Gastrocnemius medialis (tissue), 4 donors: ENCODE measurements around the gene CPA3.

Source experiments
- POLR2A ChIP-seq, 2 donors: fragments of 450-650 bp; IDR thresholded peaks; one replicate each; pipeline ENCODE4 v1.6.1; 2017; ENCODE audit warnings: antibody characterized with exemption in 2 of 2, mild to moderate bottlenecking in 2 of 2, moderate library complexity in 2 of 2
- TF ChIP-seq, protein P1 (sequence below), 5 experiments: fragments of 450-650 bp in 3 of 5; fragments of 200-600 bp in 2 of 5; sonication (generic) in 2 of 5; IDR thresholded peaks in 4 of 5; conservative IDR thresholded peaks in 1 of 5; 1 replicate in 4 of 5; 2 replicates in 1 of 5; pipeline ENCODE4 v1.5.1; 2016 to 2019; ENCODE audit warnings: antibody characterized with exemption in 5 of 5, mild to moderate bottlenecking in 3 of 5, moderate library complexity in 3 of 5

- TF ChIP-seq, protein P1, sequence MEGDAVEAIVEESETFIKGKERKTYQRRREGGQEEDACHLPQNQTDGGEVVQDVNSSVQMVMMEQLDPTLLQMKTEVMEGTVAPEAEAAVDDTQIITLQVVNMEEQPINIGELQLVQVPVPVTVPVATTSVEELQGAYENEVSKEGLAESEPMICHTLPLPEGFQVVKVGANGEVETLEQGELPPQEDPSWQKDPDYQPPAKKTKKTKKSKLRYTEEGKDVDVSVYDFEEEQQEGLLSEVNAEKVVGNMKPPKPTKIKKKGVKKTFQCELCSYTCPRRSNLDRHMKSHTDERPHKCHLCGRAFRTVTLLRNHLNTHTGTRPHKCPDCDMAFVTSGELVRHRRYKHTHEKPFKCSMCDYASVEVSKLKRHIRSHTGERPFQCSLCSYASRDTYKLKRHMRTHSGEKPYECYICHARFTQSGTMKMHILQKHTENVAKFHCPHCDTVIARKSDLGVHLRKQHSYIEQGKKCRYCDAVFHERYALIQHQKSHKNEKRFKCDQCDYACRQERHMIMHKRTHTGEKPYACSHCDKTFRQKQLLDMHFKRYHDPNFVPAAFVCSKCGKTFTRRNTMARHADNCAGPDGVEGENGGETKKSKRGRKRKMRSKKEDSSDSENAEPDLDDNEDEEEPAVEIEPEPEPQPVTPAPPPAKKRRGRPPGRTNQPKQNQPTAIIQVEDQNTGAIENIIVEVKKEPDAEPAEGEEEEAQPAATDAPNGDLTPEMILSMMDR (IDR thresholded peaks at IDR 0.05 in 4 of 5, conservative IDR thresholded peaks at IDR 0.05 in 1 of 5): no peak
- TF ChIP-seq POLR2A (IDR thresholded peaks at IDR 0.05): no peak
Observed at GRCh38 chr3:148853076-148853475, 12.0 kb upstream of the CPA3 start.
